ENCODE measurements around the gene C16orf96. TPM values are rescaled to one million over a fixed set of nuclear protein-coding genes. Genes with fewer than 3 reads are reported as not detected.

The C16orf96 gene
- total and polyA plus RNA-seq, 2 of the 8 experiments (the other 6 are each of a cell fraction or from before 2014, with no cell fraction given) = 1.0 to 1.3 TPM

Small RNAs within 50 kb of the gene (small RNA-seq; reads per million reads assigned to genes)
- not detected for gene RN7SL850P (ENCODE audit: insufficient read depth)

Other genes starting within 250 kb of the C16orf96 start
- gene GLIS2, start 240.3 kb upstream of the C16orf96 start, total RNA-seq (2021; fragmentation: NEBNext Ultra II Directional; extraction: Animal tissue kit (Norgen Biotek cat#: 25700)) = 17.4 and 18.6 TPM in 2 replicates
- 4.3 and 7.6 TPM in 2 replicates for gene GLIS2, start 240.3 kb upstream of the C16orf96 start, polyA plus RNA-seq (2011; rRNA removed)
- 78.3 and 84.4 TPM in 2 replicates for gene PAM16, start 205.0 kb upstream of the C16orf96 start, total RNA-seq (2021; fragmentation: NEBNext Ultra II Directional; extraction: Animal tissue kit (Norgen Biotek cat#: 25700))
- 198 and 228 TPM in 2 replicates for gene PAM16, start 205.0 kb upstream of the C16orf96 start, polyA plus RNA-seq (2011; rRNA removed)
- 9.6 and 10.1 TPM in 2 replicates for gene VASN, start 184.5 kb upstream of the C16orf96 start, total RNA-seq (2021; fragmentation: NEBNext Ultra II Directional; extraction: Animal tissue kit (Norgen Biotek cat#: 25700))
- gene VASN, start 184.5 kb upstream of the C16orf96 start, polyA plus RNA-seq (2011; rRNA removed) = 11.3 and 25.2 TPM in 2 replicates
- gene CORO7, start 139.7 kb upstream of the C16orf96 start, total RNA-seq (2021; fragmentation: NEBNext Ultra II Directional; extraction: Animal tissue kit (Norgen Biotek cat#: 25700)) = 25.8 and 29.8 TPM in 2 replicates
- gene CORO7, start 139.7 kb upstream of the C16orf96 start, polyA plus RNA-seq (2011; rRNA removed) = 25.2 and 45.7 TPM in 2 replicates
- 58.0 and 59.1 TPM in 2 replicates for gene DNAJA3, start 130.5 kb upstream of the C16orf96 start, total RNA-seq (2021; fragmentation: NEBNext Ultra II Directional; extraction: Animal tissue kit (Norgen Biotek cat#: 25700))
- gene DNAJA3, start 130.5 kb upstream of the C16orf96 start, polyA plus RNA-seq (2011; rRNA removed) = 37.3 and 50.5 TPM in 2 replicates
- gene NMRAL1, start 81.7 kb upstream of the C16orf96 start, total RNA-seq (2021; fragmentation: NEBNext Ultra II Directional; extraction: Animal tissue kit (Norgen Biotek cat#: 25700)) = 66.8 and 72.5 TPM in 2 replicates
- gene NMRAL1, start 81.7 kb upstream of the C16orf96 start, polyA plus RNA-seq (2011; rRNA removed) = 143 and 196 TPM in 2 replicates
- 45.6 and 48.4 TPM in 2 replicates for gene HMOX2, start 79.9 kb upstream of the C16orf96 start, total RNA-seq (2021; fragmentation: NEBNext Ultra II Directional; extraction: Animal tissue kit (Norgen Biotek cat#: 25700))
- gene HMOX2, start 79.9 kb upstream of the C16orf96 start, polyA plus RNA-seq (2011; rRNA removed) = 33.7 and 36.5 TPM in 2 replicates
- 73.7 and 76.3 TPM in 2 replicates for gene CDIP1, start 17.6 kb upstream of the C16orf96 start, total RNA-seq (2021; fragmentation: NEBNext Ultra II Directional; extraction: Animal tissue kit (Norgen Biotek cat#: 25700))
- gene CDIP1, start 17.6 kb upstream of the C16orf96 start, polyA plus RNA-seq (2011; rRNA removed) = 56.6 and 91.0 TPM in 2 replicates
- gene UBALD1, start 58.5 kb downstream of the C16orf96 start, total RNA-seq (2021; fragmentation: NEBNext Ultra II Directional; extraction: Animal tissue kit (Norgen Biotek cat#: 25700)) = 52.2 and 62.0 TPM in 2 replicates
- gene UBALD1, start 58.5 kb downstream of the C16orf96 start, polyA plus RNA-seq (2011; rRNA removed) = 28.6 and 48.9 TPM in 2 replicates
- 79.4 and 82.3 TPM in 2 replicates for gene MGRN1, start 68.5 kb downstream of the C16orf96 start, total RNA-seq (2021; fragmentation: NEBNext Ultra II Directional; extraction: Animal tissue kit (Norgen Biotek cat#: 25700))
- gene MGRN1, start 68.5 kb downstream of the C16orf96 start, polyA plus RNA-seq (2011; rRNA removed) = 15.0 and 30.1 TPM in 2 replicates
- gene NUDT16L1, start 137.2 kb downstream of the C16orf96 start, total RNA-seq (2021; fragmentation: NEBNext Ultra II Directional; extraction: Animal tissue kit (Norgen Biotek cat#: 25700)) = 34.8 and 41.3 TPM in 2 replicates
- gene NUDT16L1, start 137.2 kb downstream of the C16orf96 start, polyA plus RNA-seq (2011; rRNA removed) = 77.3 and 112 TPM in 2 replicates
- gene ANKS3, start 177.9 kb downstream of the C16orf96 start, total RNA-seq (2021; fragmentation: NEBNext Ultra II Directional; extraction: Animal tissue kit (Norgen Biotek cat#: 25700)) = 23.9 and 27.5 TPM in 2 replicates
- 15.5 and 23.9 TPM in 2 replicates for gene ANKS3, start 177.9 kb downstream of the C16orf96 start, polyA plus RNA-seq (2011; rRNA removed)
- 0.17 TPM in 1 of 2 replicates, not detected in the other for gene DNAAF8, start 178.2 kb downstream of the C16orf96 start, total RNA-seq (2021; fragmentation: NEBNext Ultra II Directional; extraction: Animal tissue kit (Norgen Biotek cat#: 25700))
- gene DNAAF8, start 178.2 kb downstream of the C16orf96 start, polyA plus RNA-seq (2011; rRNA removed) = 0.39 and 0.58 TPM in 2 replicates
- gene ZNF500, start 210.8 kb downstream of the C16orf96 start, total RNA-seq (2021; fragmentation: NEBNext Ultra II Directional; extraction: Animal tissue kit (Norgen Biotek cat#: 25700)) = 10.4 and 13.4 TPM in 2 replicates
- 10.3 and 11.8 TPM in 2 replicates for gene ZNF500, start 210.8 kb downstream of the C16orf96 start, polyA plus RNA-seq (2011; rRNA removed)
- not detected in 2 replicates for gene SEPTIN12, start 232.0 kb downstream of the C16orf96 start, total RNA-seq (2021; fragmentation: NEBNext Ultra II Directional; extraction: Animal tissue kit (Norgen Biotek cat#: 25700))
- gene SEPTIN12, start 232.0 kb downstream of the C16orf96 start, polyA plus RNA-seq (2011; rRNA removed) = 0.08 and 0.24 TPM in 2 replicates
- gene SMIM22, start 239.0 kb downstream of the C16orf96 start, total RNA-seq (2021; fragmentation: NEBNext Ultra II Directional; extraction: Animal tissue kit (Norgen Biotek cat#: 25700)) = not detected in 2 replicates
- gene SMIM22, start 239.0 kb downstream of the C16orf96 start, polyA plus RNA-seq (2011; rRNA removed) = not detected in 2 replicates
- 27.4 and 29.9 TPM in 2 replicates for gene ROGDI, start 246.3 kb downstream of the C16orf96 start, total RNA-seq (2021; fragmentation: NEBNext Ultra II Directional; extraction: Animal tissue kit (Norgen Biotek cat#: 25700))
- gene ROGDI, start 246.3 kb downstream of the C16orf96 start, polyA plus RNA-seq (2011; rRNA removed) = 68.4 and 95.2 TPM in 2 replicates

Data from H1 (cell line).